Measurements from ENCODE around the gene TADA3.

- TF ChIP-seq POLR2A (IDR thresholded peaks at IDR 0.05) (no peak), CTCF (IDR thresholded peaks at IDR 0.05) (no peak)
These were observed 6.0 kb downstream of the TADA3 start for GRCh38 chr3:9786209-9786739.

All from prostate gland (tissue), 2 donors.